ENCODE data around the gene LHFPL2.

DNA sequence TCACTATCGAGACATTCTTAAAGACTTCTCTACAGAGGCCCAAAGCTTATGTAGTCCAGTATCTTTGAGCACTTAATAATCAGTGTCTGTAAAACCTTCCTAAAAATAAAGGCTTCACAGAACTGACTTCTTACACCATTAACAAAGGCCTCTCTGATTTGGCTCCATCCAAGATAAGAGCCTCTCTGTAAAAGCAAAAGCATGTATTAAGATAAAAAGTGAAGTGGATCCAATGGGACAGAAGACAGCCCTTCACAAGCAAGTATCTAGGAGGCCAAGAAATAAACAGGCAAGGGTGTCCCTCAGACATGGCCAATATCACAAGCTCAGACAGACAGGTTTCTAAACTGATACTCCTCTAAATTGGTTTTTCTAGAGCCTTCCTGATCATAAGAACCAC, 11.9 kb downstream of the LHFPL2 start:
- TF ChIP-seq, protein P1, sequence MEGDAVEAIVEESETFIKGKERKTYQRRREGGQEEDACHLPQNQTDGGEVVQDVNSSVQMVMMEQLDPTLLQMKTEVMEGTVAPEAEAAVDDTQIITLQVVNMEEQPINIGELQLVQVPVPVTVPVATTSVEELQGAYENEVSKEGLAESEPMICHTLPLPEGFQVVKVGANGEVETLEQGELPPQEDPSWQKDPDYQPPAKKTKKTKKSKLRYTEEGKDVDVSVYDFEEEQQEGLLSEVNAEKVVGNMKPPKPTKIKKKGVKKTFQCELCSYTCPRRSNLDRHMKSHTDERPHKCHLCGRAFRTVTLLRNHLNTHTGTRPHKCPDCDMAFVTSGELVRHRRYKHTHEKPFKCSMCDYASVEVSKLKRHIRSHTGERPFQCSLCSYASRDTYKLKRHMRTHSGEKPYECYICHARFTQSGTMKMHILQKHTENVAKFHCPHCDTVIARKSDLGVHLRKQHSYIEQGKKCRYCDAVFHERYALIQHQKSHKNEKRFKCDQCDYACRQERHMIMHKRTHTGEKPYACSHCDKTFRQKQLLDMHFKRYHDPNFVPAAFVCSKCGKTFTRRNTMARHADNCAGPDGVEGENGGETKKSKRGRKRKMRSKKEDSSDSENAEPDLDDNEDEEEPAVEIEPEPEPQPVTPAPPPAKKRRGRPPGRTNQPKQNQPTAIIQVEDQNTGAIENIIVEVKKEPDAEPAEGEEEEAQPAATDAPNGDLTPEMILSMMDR (IDR thresholded peaks at IDR 0.05; ENCODE audit: insufficient read depth, low read length), result no peak
- TF ChIP-seq POLR2AphosphoS5 (IDR thresholded peaks at IDR 0.05; ENCODE audit: low read depth), result no peak
- no peak for TF ChIP-seq REST (IDR thresholded peaks at IDR 0.05; ENCODE audit: insufficient replicate concordance, low read depth)
